HFFc6 (cell line): Measurements from ENCODE around the gene TLCD3B. TPM values are rescaled to one million over a fixed set of nuclear protein-coding genes. Genes with fewer than 3 reads are reported as not detected.

Source experiments
- total RNA-seq, 6 experiments: library from RNA; stranded (reverse); fragmentation: NEBNext Ultra II Directional; extraction: Animal tissue kit (Norgen Biotek cat#: 25700); gene quantifications; 2 replicates in 1 of 6; 3 replicates in 5 of 6; pipeline ENCODE4 v1.2.3, GENCODE V29; 2021

The TLCD3B gene
- total RNA-seq, 6 experiments from 2014 or later: 0.28 to 0.39 (median 0.33) TPM; not detected in 2

Other genes starting within 250 kb of the TLCD3B start
- gene KIF22, start 240.5 kb downstream of the TLCD3B start, total RNA-seq: 10 to 100 TPM; 26.4 to 50.3 (median 48.9) TPM
- 100 to 1,000 TPM; 148 to 178 (median 165) TPM for gene MAZ, start 224.7 kb downstream of the TLCD3B start, total RNA-seq
- 1 to 10 TPM; 2.9 to 4.3 (median 3.6) TPM for gene PRRT2, start 219.1 kb downstream of the TLCD3B start, total RNA-seq
- 10 to 100 TPM; 12.9 to 19.2 (median 17.7) TPM for gene PAGR1, start 215.1 kb downstream of the TLCD3B start, total RNA-seq
- gene MVP, start 210.8 kb downstream of the TLCD3B start, total RNA-seq: 100 to 1,000 TPM; 234 to 296 (median 268) TPM
- gene CDIPT, start 168.0 kb downstream of the TLCD3B start, total RNA-seq: 100 to 1,000 TPM in 3 of 6 experiments, 10 to 100 TPM in 3; 82.6 to 115 (median 94.7) TPM
- 1 to 10 TPM; 1.5 to 4.5 (median 3.9) TPM for gene SEZ6L2, start 131.7 kb downstream of the TLCD3B start, total RNA-seq
- gene ASPHD1, start 130.8 kb downstream of the TLCD3B start, total RNA-seq: 10 to 100 TPM in 4 of 6 experiments, 1 to 10 TPM in 2; 5.1 to 15.9 (median 14.1) TPM
- 10 to 100 TPM; 13.9 to 17.0 (median 16.1) TPM for gene KCTD13, start 105.0 kb downstream of the TLCD3B start, total RNA-seq
- gene TMEM219, start 69.2 kb downstream of the TLCD3B start, total RNA-seq: 100 to 1,000 TPM; 105 to 122 (median 110) TPM
- gene TAOK2, start 57.4 kb downstream of the TLCD3B start, total RNA-seq: 10 to 100 TPM; 50.4 to 56.9 (median 53.0) TPM
- gene HIRIP3, start 35.7 kb downstream of the TLCD3B start, total RNA-seq: 10 to 100 TPM in 5 of 6 experiments, 1 to 10 TPM in 1; 9.8 to 14.4 (median 13.4) TPM
- 10 to 100 TPM; 61.0 to 77.4 (median 73.8) TPM for gene INO80E, start 35.0 kb downstream of the TLCD3B start, total RNA-seq
- gene DOC2A, start 20.2 kb downstream of the TLCD3B start, total RNA-seq: under 1 TPM in 2 of 6 experiments, not detected in 4; 0.19 to 0.30 TPM
- not detected for gene C16orf92, start 8.1 kb downstream of the TLCD3B start, total RNA-seq
- 1,000 to 10,000 TPM; 1,621 to 1,937 (median 1,752) TPM for gene ALDOA, start 34.5 kb upstream of the TLCD3B start, total RNA-seq
- 100 to 1,000 TPM; 111 to 135 (median 123) TPM for gene PPP4C, start 44.7 kb upstream of the TLCD3B start, total RNA-seq
- gene TBX6, start 60.7 kb upstream of the TLCD3B start, total RNA-seq: under 1 TPM; 0.16 to 0.33 (median 0.26) TPM
- 10 to 100 TPM; 17.2 to 28.4 (median 19.1) TPM for gene YPEL3, start 64.9 kb upstream of the TLCD3B start, total RNA-seq
- 1 to 10 TPM; 1.5 to 3.0 (median 2.3) TPM for gene GDPD3, start 82.3 kb upstream of the TLCD3B start, total RNA-seq
- 10 to 100 TPM; 58.5 to 89.3 (median 80.4) TPM for gene MAPK3, start 91.9 kb upstream of the TLCD3B start, total RNA-seq
- gene CORO1A, start 152.3 kb upstream of the TLCD3B start, total RNA-seq: 1 to 10 TPM; 2.9 to 4.2 (median 3.7) TPM
- gene BOLA2B, start 162.4 kb upstream of the TLCD3B start, total RNA-seq: 100 to 1,000 TPM; 113 to 142 (median 131) TPM
- 10 to 100 TPM; 13.2 to 23.3 (median 20.7) TPM for gene SLX1A, start 162.6 kb upstream of the TLCD3B start, total RNA-seq
- 1 to 10 TPM; 3.4 to 8.9 (median 4.1) TPM for gene SULT1A3, start 168.0 kb upstream of the TLCD3B start, total RNA-seq
- 1 to 10 TPM in 5 of 6 experiments, under 1 TPM in 1; 0.91 to 7.5 (median 4.0) TPM for gene NPIPB13, start 217.2 kb upstream of the TLCD3B start, total RNA-seq